ENCODE data around the gene ABHD14A. TPM values are rescaled to one million over a fixed set of nuclear protein-coding genes. Genes with fewer than 3 reads are reported as not detected.

ABHD14A gene
- total and polyA plus RNA-seq, 2 of the 13 experiments (the other 11 are each of a cell fraction or from before 2014, with no cell fraction given) = 29.5 to 46.9 TPM

DNA sequence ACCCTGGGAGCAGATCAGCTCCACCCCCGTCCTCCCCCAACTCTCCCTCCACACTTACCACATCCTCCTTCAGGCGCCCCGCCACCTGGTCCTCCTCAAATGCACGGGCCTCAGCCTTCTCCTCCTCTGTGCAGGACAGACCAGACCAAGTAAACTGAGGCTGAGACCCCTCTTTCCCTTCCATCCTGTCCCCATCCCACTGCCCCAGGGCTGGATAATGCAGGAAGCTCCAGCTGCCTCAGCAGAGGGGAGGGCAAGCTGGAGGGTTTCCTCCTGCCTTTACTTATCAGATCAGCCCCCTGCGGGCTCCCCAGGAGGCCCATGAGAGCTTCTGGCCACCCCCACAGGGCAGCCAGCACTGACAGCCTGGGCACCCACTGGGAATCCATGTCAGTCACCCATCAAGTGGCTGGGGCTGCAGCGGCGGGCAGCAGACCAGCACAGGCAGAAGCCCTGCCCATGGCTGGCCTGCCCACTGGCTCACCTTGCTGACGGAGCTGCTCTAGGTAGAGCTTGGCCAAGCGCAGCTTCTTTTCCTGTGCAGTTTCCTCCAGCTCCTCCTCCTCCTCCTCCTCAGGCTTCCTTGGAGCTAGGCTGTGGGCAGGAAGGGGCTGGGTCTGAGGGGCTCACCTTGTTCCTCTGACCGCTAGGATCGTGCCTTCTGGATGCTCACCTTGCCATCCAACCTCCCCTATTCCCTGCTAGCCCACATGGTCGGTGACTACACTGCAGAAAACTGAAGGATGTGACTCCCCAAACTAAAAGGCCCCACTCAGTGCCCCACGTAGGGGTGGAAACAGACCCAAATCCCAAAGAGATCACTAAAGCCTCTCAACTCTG lies 37.0 kb upstream of the ABHD14A start (continued):
- no peak for TF ChIP-seq ZBED4 (CRISPR knock-in tag; IDR thresholded peaks at IDR 0.05; ENCODE audit: borderline replicate concordance)
- TF ChIP-seq, protein P1, sequence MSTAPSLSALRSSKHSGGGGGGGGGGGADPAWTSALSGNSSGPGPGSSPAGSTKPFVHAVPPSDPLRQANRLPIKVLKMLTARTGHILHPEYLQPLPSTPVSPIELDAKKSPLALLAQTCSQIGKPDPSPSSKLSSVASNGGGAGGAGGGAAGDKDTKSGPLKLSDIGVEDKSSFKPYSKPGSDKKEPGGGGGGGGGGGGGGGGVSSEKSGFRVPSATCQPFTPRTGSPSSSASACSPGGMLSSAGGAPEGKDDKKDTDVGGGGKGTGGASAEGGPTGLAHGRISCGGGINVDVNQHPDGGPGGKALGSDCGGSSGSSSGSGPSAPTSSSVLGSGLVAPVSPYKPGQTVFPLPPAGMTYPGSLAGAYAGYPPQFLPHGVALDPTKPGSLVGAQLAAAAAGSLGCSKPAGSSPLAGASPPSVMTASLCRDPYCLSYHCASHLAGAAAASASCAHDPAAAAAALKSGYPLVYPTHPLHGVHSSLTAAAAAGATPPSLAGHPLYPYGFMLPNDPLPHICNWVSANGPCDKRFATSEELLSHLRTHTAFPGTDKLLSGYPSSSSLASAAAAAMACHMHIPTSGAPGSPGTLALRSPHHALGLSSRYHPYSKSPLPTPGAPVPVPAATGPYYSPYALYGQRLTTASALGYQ (CRISPR knock-in tag; IDR thresholded peaks at IDR 0.05) = no peak
- TF ChIP-seq NR2F2 (IDR thresholded peaks at IDR 0.05; ENCODE audit: borderline replicate concordance, low read depth) = no peak
- no peak for TF ChIP-seq GFI1 (CRISPR knock-in tag; IDR thresholded peaks at IDR 0.05; ENCODE audit: borderline replicate concordance)
- TF ChIP-seq, protein P2, sequence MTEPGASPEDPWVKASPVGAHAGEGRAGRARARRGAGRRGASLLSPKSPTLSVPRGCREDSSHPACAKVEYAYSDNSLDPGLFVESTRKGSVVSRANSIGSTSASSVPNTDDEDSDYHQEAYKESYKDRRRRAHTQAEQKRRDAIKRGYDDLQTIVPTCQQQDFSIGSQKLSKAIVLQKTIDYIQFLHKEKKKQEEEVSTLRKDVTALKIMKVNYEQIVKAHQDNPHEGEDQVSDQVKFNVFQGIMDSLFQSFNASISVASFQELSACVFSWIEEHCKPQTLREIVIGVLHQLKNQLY (CRISPR knock-in tag; IDR thresholded peaks at IDR 0.05) = no peak
- no peak for TF ChIP-seq ZNF672 (CRISPR knock-in tag; IDR thresholded peaks at IDR 0.05)
- TF ChIP-seq ZBTB42 (CRISPR knock-in tag; IDR thresholded peaks at IDR 0.05) = no peak
- TF ChIP-seq, protein P3, sequence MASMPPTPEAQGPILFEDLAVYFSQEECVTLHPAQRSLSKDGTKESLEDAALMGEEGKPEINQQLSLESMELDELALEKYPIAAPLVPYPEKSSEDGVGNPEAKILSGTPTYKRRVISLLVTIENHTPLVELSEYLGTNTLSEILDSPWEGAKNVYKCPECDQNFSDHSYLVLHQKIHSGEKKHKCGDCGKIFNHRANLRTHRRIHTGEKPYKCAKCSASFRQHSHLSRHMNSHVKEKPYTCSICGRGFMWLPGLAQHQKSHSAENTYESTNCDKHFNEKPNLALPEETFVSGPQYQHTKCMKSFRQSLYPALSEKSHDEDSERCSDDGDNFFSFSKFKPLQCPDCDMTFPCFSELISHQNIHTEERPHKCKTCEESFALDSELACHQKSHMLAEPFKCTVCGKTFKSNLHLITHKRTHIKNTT (CRISPR knock-in tag; IDR thresholded peaks at IDR 0.05) = no peak
- no peak for TF ChIP-seq ZNF251 (CRISPR knock-in tag; IDR thresholded peaks at IDR 0.05)
- TF ChIP-seq ZNF652 (CRISPR knock-in tag; IDR thresholded peaks at IDR 0.05; ENCODE audit: borderline replicate concordance, low read depth) = no peak

Data from HepG2 (cell line).